CD8-positive, alpha-beta memory T cell (primary cell): ENCODE measurements around the gene CTXN2. TPM values are rescaled to one million over a fixed set of nuclear protein-coding genes. Genes with fewer than 3 reads are reported as not detected.

ENCODE experiments used
- CTCF ChIA-PET: fragments of 350-600 bp; sonication (Branson Sonifier 250); formaldehyde crosslinking; loops from one replicate; lab custom pipeline; 2021; ENCODE audit warnings: antibody characterized with exemption; lab: Charles Lee
- POLR2A ChIA-PET: fragments of 350-600 bp; sonication (Branson Sonifier 250); formaldehyde crosslinking; loops from one replicate; lab custom pipeline; 2021; ENCODE audit warnings: antibody characterized with exemption; lab: Charles Lee
- DNase-seq, 5 donors: peaks; one replicate each; pipeline versions ENCODE4 v3.0.0 to v3.0.0-alpha.2; 2020 to 2022; ENCODE audit warnings: mixed read lengths in 1 of 5
- H3K27ac ChIP-seq: one replicate; pipeline ENCODE4 v1.7.0; 2013; ENCODE audit warnings: low read depth, mild to moderate bottlenecking, low read length, moderate library complexity
- H3K27me3 ChIP-seq: 2 replicates; pipeline ENCODE4 v1.7.0; 2013; ENCODE audit warnings: low read length, mild to moderate bottlenecking; ENCODE audit not compliant: insufficient read depth, poor library complexity, severe bottlenecking
- H3K36me3 ChIP-seq: 2 replicates; pipeline ENCODE4 v1.7.0; 2013; ENCODE audit warnings: mild to moderate bottlenecking, low read length, moderate library complexity; ENCODE audit not compliant: insufficient read depth
- H3K4me1 ChIP-seq: 2 replicates; pipeline ENCODE4 v1.7.0; 2013; ENCODE audit warnings: mild to moderate bottlenecking, low read length, moderate library complexity; ENCODE audit not compliant: insufficient read depth
- H3K4me3 ChIP-seq: 2 replicates; pipeline ENCODE4 v1.7.0; 2013; ENCODE audit warnings: mild to moderate bottlenecking, low read length
- H3K9me3 ChIP-seq: 2 replicates; pipeline ENCODE4 v1.7.0; 2013; ENCODE audit warnings: mild to moderate bottlenecking, low read length
- H3K27ac Mint-ChIP-seq, 8 donors: one replicate each; pipeline ENCODE4 v1.8.0; 2020 to 2021; ENCODE audit warnings: mixed read lengths in 8 of 8, mild to moderate bottlenecking in 6 of 8, inconsistent platforms in 3 of 8, moderate library complexity in 3 of 8
- H3K27me3 Mint-ChIP-seq, 2 donors: one replicate each; pipeline ENCODE4 v1.8.0; 2020 to 2021; ENCODE audit warnings: mixed read lengths in 2 of 2, mild to moderate bottlenecking in 1 of 2, moderate library complexity in 1 of 2
- H3K36me3 Mint-ChIP-seq, 3 donors: one replicate each; pipeline ENCODE4 v1.8.0; 2020 to 2021; ENCODE audit warnings: mixed read lengths in 3 of 3, inconsistent platforms in 1 of 3, mild to moderate bottlenecking in 1 of 3
- H3K4me1 Mint-ChIP-seq, 3 donors: one replicate each; pipeline ENCODE4 v1.8.0; 2020 to 2021; ENCODE audit warnings: mixed read lengths in 3 of 3, inconsistent platforms in 1 of 3, mild to moderate bottlenecking in 1 of 3
- H3K4me3 Mint-ChIP-seq, 7 donors: one replicate each; pipeline ENCODE4 v1.8.0; 2020 to 2021; ENCODE audit warnings: mixed read lengths in 7 of 7, mild to moderate bottlenecking in 6 of 7, moderate library complexity in 4 of 7, inconsistent platforms in 2 of 7
- H3K9me3 Mint-ChIP-seq, 5 donors: one replicate each; pipeline ENCODE4 v1.8.0; 2020 to 2022; ENCODE audit warnings: mixed read lengths in 5 of 5, mild to moderate bottlenecking in 3 of 5, moderate library complexity in 2 of 5, inconsistent platforms in 1 of 5
- polyA plus RNA-seq: library from polyadenylated mRNA; unstranded; fragments of 300-500 nt; fragmentation: Illumina TruSeq; gene quantifications from one replicate; pipeline ENCODE4 v1.2.3, GENCODE V29; 2021
- total RNA-seq, 2 experiments: library from RNA; stranded (reverse); gene quantifications; one replicate each; pipeline ENCODE4 v1.2.3, GENCODE V29; 2021

CTXN2 gene
- total and polyA plus RNA-seq, 3 experiments from 2014 or later: not detected

DNA sequence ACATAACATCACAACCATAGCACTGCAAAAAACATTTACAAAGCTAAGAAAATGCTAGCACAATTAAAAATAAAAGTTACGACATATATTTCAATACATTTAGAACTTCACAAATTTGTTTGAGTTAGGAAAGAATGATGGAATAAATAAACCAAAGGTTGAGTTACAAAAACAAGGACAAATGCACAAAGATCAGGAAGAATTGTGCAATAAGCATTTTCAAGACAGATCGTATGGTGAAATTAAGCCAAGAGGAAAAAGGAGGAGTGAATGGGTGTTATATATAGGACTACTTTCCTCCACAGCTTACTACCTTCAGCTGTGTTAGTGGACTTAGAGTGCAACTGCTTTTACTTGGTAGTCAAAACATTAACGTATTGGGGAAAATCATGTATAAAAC, 5.9 kb upstream of the CTXN2 start:
- H3K27me3 ChIP-seq: no peaks in the 10 kb centered on the region
- H3K27me3 Mint-ChIP-seq: peaks cover 3 to 35% of the 10 kb centered on the region in 2 donors
- ChIA-PET CTCF (no interaction called here), POLR2A (no interaction called here)
- H3K36me3 ChIP-seq: no peaks in the 10 kb centered on the region
- H3K4me3 Mint-ChIP-seq: no peak overlapping the region
- no peaks in the 10 kb centered on the region for H3K4me1 ChIP-seq
- no peak overlapping the region for H3K27ac Mint-ChIP-seq
- no peak overlapping the region for H3K4me3 ChIP-seq
- H3K27ac ChIP-seq: no peak overlapping the region
- H3K9me3 Mint-ChIP-seq: peaks cover 0 to 3% (median 0%) of the 10 kb centered on the region in 5 donors
- no peaks in the 10 kb centered on the region for H3K36me3 Mint-ChIP-seq
- H3K4me1 Mint-ChIP-seq: no peaks in the 10 kb centered on the region
- no peaks in the 10 kb centered on the region for H3K9me3 ChIP-seq
- DNase-seq: no peak

DNA sequence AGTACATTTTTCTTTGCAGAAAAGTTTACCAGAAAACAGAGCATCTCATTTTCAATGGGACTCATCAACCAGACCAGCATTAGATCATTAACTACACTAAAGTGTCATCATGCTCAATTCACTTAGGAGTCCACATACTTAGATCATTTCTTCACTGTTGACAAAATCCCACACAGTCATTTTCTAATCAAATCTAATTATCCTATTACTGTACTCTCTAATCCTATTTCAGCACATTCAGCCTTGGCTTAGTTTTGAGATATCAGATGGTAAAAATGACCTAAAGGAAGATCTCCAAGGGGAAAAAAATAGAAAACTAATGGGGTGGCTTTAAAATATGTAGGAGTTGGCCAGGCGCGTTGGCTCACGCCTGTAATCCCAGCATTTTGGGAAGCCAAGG, 5.2 kb upstream of the CTXN2 start:
- peaks cover 0 to 8% (median under 1%) of the 10 kb centered on the region in 5 donors for H3K9me3 Mint-ChIP-seq
- POLR2A ChIA-PET: no interaction called here
- no peak overlapping the region for H3K4me3 Mint-ChIP-seq
- peaks cover 5 to 37% of the 10 kb centered on the region in 2 donors for H3K27me3 Mint-ChIP-seq
- H3K4me3 ChIP-seq: no peak overlapping the region
- H3K27ac ChIP-seq: no peak overlapping the region
- no peaks in the 10 kb centered on the region for H3K9me3 ChIP-seq
- H3K36me3 ChIP-seq: no peaks in the 10 kb centered on the region
- DNase-seq: no peak
- no peaks in the 10 kb centered on the region for H3K4me1 ChIP-seq
- H3K36me3 Mint-ChIP-seq: no peaks in the 10 kb centered on the region
- CTCF ChIA-PET: no interaction called here
- H3K27ac Mint-ChIP-seq: no peak overlapping the region
- H3K4me1 Mint-ChIP-seq: peaks cover 0 to 1% (median 0%) of the 10 kb centered on the region in 3 donors
- H3K27me3 ChIP-seq: no peaks in the 10 kb centered on the region

DNA sequence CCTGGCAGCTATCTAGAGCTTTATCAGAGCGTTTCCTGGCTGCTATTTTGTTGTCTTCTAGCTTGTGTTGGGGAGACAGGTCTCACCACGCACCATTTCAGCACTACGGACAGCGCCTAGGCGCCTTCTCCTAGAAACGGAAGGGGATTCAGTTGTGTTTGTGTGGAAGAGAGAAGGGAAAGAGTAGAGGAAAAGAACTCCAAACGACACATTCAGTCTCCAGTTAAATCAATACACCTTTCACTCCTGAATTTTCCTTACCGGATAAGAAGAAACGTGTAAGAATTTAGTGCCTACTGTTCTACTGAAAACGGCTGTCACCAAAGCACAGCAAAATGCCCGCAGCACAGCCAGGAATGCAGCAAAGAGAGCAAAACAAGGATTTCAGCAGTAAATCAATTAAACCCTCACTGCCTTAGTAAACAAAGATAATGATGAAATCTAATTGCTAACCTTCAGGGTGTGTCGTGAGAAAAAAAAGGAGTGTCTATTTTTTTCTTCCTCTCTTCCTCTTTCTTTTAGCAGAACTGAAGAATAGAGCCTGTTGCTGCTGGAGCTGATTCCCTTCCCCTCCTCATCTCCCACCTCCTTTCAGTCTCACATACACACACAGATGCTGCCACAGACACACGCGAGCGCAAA, 412 bp upstream of the CTXN2 start:
- H3K4me1 Mint-ChIP-seq: peaks cover 0 to 5% (median 0%) of the 10 kb centered on the region in 3 donors
- H3K36me3 Mint-ChIP-seq: no peaks in the 10 kb centered on the region
- peak overlapping the region in 1 of 7 donors; percentile 28 for H3K4me3 Mint-ChIP-seq
- POLR2A ChIA-PET: no interaction called here
- DNase-seq: peak in 3 of 5 donors; percentile 2 to 16 (median 3)
- H3K27me3 Mint-ChIP-seq: peaks cover 2 to 31% of the 10 kb centered on the region in 2 donors
- Histone ChIP-seq H3K27ac (no peak overlapping the region), H3K4me3 (no peak overlapping the region), H3K36me3 (no peaks in the 10 kb centered on the region), H3K9me3 (no peaks in the 10 kb centered on the region), H3K27me3 (no peaks in the 10 kb centered on the region), H3K4me1 (no peaks in the 10 kb centered on the region)
- H3K9me3 Mint-ChIP-seq: peaks cover 0 to 11% (median 2%) of the 10 kb centered on the region in 5 donors
- CTCF ChIA-PET: no interaction called here
- H3K27ac Mint-ChIP-seq: no peak overlapping the region

DNA sequence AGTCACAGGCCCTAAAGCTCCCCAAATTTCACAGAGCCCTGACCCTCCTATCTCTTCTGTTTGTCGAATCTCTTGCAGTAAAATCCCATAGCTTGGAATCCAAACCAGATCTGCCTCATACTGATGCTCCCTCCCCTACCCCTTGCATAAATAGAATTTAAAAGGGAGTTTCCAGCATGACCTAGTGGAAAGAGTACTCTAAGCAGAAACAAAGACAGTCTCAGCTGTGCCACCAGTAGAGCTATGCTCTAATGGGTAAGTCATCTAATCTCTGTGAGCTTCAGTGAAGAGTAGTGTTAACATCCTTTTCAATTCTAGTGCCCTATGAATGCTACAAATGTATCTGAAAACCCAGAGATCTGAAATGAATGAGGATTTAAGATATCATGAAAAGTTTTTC, 10.6 kb downstream of the CTXN2 start:
- Mint-ChIP-seq H3K27ac (no peak overlapping the region), H3K4me1 (no peaks in the 10 kb centered on the region), H3K36me3 (no peaks in the 10 kb centered on the region), H3K4me3 (no peak overlapping the region), H3K9me3 (peaks cover 0 to 2% (median 0%) of the 10 kb centered on the region in 5 donors), H3K27me3 (peaks cover 3 to 30% of the 10 kb centered on the region in 2 donors)
- Histone ChIP-seq H3K27me3 (no peaks in the 10 kb centered on the region), H3K27ac (no peak overlapping the region), H3K9me3 (no peaks in the 10 kb centered on the region), H3K4me1 (no peaks in the 10 kb centered on the region), H3K4me3 (no peak overlapping the region), H3K36me3 (no peaks in the 10 kb centered on the region)
- POLR2A ChIA-PET: no interaction called here
- CTCF ChIA-PET: no interaction called here
- no peak for DNase-seq

DNA sequence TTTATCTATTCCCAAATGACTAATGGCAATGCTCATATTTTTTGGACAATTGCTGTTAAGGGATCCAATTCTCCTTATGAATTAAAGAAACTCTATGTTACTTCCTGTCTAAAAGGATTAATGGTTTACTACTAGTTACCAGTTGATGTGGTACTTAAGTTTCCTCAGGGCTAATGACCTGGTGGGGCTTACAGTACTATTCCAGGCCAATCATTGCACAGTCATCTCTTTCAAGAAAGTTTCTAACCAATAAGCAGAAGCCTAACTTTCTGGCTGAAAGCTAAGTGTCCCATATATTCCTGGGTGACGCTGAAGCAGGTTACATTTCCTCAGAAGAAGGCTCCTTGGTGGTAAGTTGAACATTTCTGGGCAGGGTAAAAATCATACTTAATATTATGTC, 14.5 kb downstream of the CTXN2 start, which contains the start of gene SLC12A1:
SLC12A1 (plus strand) TSS at position 322 of the 400 bp plus-strand sequence. CDS start 1,418 bp downstream, outside the sequence.
- Mint-ChIP-seq H3K27ac (no peak within 1 kb of the TSS), H3K36me3 (no peaks in the 10 kb centered on the region), H3K9me3 (no peaks in the 10 kb centered on the region), H3K27me3 (peaks cover 1 to 28% of the 10 kb centered on the region in 2 donors), H3K4me1 (no peaks in the 10 kb centered on the region), H3K4me3 (no peak within 1 kb of the TSS)
- H3K36me3 ChIP-seq: no peaks in the 10 kb centered on the region
- DNase-seq: no peak
- ChIA-PET POLR2A (no interaction called here), CTCF (no interaction called here)
- no peaks in the 10 kb centered on the region for H3K27me3 ChIP-seq
- H3K4me3 ChIP-seq: no peak within 1 kb of the TSS
- H3K4me1 ChIP-seq: no peaks in the 10 kb centered on the region
- no peak within 1 kb of the TSS for H3K27ac ChIP-seq
- H3K9me3 ChIP-seq: no peaks in the 10 kb centered on the region

DNA sequence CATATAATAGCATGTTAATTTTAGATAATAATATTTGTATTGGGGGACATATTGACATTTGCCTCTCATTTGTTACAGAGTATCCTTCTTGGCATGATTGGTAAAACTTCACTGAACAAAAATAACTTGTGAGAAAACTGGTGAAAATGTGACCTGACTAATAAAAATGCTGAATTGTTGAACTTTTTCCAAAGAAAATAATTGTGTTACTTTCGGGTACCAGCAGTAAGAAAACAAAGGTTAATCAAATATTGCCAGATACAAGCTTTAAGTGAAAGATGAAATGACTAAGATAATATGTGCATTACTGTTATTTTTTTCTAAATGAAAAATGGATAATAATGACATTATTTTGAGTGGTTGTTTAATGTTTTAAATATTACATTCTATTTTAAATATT, 29.8 kb downstream of the CTXN2 start:
- H3K9me3 ChIP-seq: no peaks in the 10 kb centered on the region
- POLR2A ChIA-PET: no interaction called here

DNA sequence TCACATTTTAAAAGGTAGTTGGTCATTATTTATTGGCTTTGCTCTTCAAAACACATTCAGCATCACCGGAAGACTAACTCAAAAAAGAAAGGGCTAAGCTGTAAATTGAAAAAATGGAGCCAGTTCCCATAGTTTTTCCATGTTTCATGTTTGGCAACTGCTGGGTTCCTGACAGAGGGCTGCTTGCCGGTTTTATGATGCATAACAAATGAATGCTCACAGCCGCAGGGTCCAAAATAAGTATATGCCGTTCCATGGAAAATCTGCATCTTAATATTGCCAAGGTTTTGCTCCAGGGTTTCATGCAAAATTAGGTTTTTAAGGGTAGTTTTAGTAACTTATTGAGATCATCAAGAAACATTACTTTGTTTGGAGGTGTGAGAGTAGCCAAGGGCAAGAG, 30.4 kb downstream of the CTXN2 start:
- peaks cover 0 to 3% (median 0%) of the 10 kb centered on the region in 5 donors for H3K9me3 Mint-ChIP-seq
- no peak for DNase-seq
- H3K4me1 ChIP-seq: no peaks in the 10 kb centered on the region
- H3K4me3 Mint-ChIP-seq: no peak overlapping the region
- POLR2A ChIA-PET: no interaction called here
- H3K4me3 ChIP-seq: no peak overlapping the region
- no peaks in the 10 kb centered on the region for H3K36me3 Mint-ChIP-seq
- H3K27me3 ChIP-seq: no peaks in the 10 kb centered on the region
- no peaks in the 10 kb centered on the region for H3K4me1 Mint-ChIP-seq
- H3K27ac ChIP-seq: no peak overlapping the region
- CTCF ChIA-PET: no interaction called here
- H3K27me3 Mint-ChIP-seq: peaks cover 3 to 13% of the 10 kb centered on the region in 2 donors
- no peaks in the 10 kb centered on the region for H3K36me3 ChIP-seq
- no peaks in the 10 kb centered on the region for H3K9me3 ChIP-seq
- no peak overlapping the region for H3K27ac Mint-ChIP-seq

More for the DNA sequence above, 29.8 kb downstream of the CTXN2 start:
- Mint-ChIP-seq H3K4me3 (no peak overlapping the region), H3K27me3 (peaks cover 3 to 17% of the 10 kb centered on the region in 2 donors), H3K4me1 (no peaks in the 10 kb centered on the region), H3K9me3 (peaks cover 0 to 3% (median 0%) of the 10 kb centered on the region in 5 donors), H3K36me3 (no peaks in the 10 kb centered on the region), H3K27ac (no peak overlapping the region)
- CTCF ChIA-PET: interaction anchor here (1.3 kb wide), 1 partner anchor 10 kb away, joined by 3 read pairs; no protein-coding TSS in a partner anchor
- Histone ChIP-seq H3K4me1 (no peaks in the 10 kb centered on the region), H3K36me3 (no peaks in the 10 kb centered on the region), H3K27me3 (no peaks in the 10 kb centered on the region), H3K4me3 (no peak overlapping the region), H3K27ac (no peak overlapping the region)
- DNase-seq: no peak

DNA sequence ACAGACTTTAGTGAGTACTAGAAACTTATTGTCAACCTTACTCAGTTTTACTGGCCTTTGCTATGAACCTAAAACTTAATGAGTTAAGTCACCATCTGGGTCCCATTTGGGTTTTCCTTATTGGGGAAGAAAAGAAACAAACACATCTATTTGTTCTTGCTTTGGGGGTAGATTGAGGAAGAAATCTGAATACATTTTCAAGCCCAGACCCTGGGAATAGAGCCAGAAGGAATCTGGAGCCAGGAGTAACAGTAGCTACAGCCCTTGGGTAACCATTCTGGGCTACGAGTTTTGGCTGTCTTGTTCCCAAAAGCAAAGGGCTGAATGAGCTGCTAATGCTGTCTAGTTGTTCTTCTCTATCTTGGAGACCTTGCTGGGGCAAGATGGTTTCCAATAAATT, 31.2 kb downstream of the CTXN2 start:
- ChIA-PET POLR2A (no interaction called here), CTCF (no interaction called here)
- no peak for DNase-seq
- no peaks in the 10 kb centered on the region for H3K9me3 ChIP-seq
- Mint-ChIP-seq H3K4me3 (no peak overlapping the region), H3K27me3 (peaks cover 3 to 10% of the 10 kb centered on the region in 2 donors), H3K4me1 (no peaks in the 10 kb centered on the region), H3K27ac (no peak overlapping the region), H3K9me3 (peaks cover 0 to 3% (median 0%) of the 10 kb centered on the region in 5 donors), H3K36me3 (no peaks in the 10 kb centered on the region)
- H3K27ac ChIP-seq: no peak overlapping the region
- H3K4me1 ChIP-seq: no peaks in the 10 kb centered on the region
- no peaks in the 10 kb centered on the region for H3K36me3 ChIP-seq
- H3K4me3 ChIP-seq: no peak overlapping the region
- H3K27me3 ChIP-seq: no peaks in the 10 kb centered on the region
